Gastrocnemius medialis (tissue), 4 donors: Measurements from ENCODE around the gene FOXRED2.

Experiments
- POLR2A ChIP-seq, 2 donors: fragments of 450-650 bp; IDR thresholded peaks; one replicate each; pipeline ENCODE4 v1.6.1; 2017; ENCODE audit warnings: antibody characterized with exemption in 2 of 2, mild to moderate bottlenecking in 2 of 2, moderate library complexity in 2 of 2
- TF ChIP-seq, protein P1 (sequence below), 5 experiments: fragments of 450-650 bp in 3 of 5; fragments of 200-600 bp in 2 of 5; sonication (generic) in 2 of 5; IDR thresholded peaks in 4 of 5; conservative IDR thresholded peaks in 1 of 5; 1 replicate in 4 of 5; 2 replicates in 1 of 5; pipeline ENCODE4 v1.5.1; 2016 to 2019; ENCODE audit warnings: antibody characterized with exemption in 5 of 5, mild to moderate bottlenecking in 3 of 5, moderate library complexity in 3 of 5

GRCh38 chr22:36470162-36470993, 36.5 kb downstream of the FOXRED2 start:
- TF ChIP-seq, protein P1, sequence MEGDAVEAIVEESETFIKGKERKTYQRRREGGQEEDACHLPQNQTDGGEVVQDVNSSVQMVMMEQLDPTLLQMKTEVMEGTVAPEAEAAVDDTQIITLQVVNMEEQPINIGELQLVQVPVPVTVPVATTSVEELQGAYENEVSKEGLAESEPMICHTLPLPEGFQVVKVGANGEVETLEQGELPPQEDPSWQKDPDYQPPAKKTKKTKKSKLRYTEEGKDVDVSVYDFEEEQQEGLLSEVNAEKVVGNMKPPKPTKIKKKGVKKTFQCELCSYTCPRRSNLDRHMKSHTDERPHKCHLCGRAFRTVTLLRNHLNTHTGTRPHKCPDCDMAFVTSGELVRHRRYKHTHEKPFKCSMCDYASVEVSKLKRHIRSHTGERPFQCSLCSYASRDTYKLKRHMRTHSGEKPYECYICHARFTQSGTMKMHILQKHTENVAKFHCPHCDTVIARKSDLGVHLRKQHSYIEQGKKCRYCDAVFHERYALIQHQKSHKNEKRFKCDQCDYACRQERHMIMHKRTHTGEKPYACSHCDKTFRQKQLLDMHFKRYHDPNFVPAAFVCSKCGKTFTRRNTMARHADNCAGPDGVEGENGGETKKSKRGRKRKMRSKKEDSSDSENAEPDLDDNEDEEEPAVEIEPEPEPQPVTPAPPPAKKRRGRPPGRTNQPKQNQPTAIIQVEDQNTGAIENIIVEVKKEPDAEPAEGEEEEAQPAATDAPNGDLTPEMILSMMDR (IDR thresholded peaks at IDR 0.05 in 4 of 5, conservative IDR thresholded peaks at IDR 0.05 in 1 of 5): peak; percentile 85 to 98 (median 96)
- TF ChIP-seq POLR2A (IDR thresholded peaks at IDR 0.05): no peak
